ENCODE data around the gene TMPRSS6. TPM values are rescaled to one million over a fixed set of nuclear protein-coding genes. Genes with fewer than 3 reads are reported as not detected.

The TMPRSS6 gene
- total RNA-seq = not detected
- long read RNA-seq = 0 reads

- no peak for DNase-seq
- no peak for ATAC-seq (ENCODE audit: poor library complexity)
- intact Hi-C loops (cut with DNase I) = no loop called here
Observed at GRCh38 chr22:37109242-37109917, at the start of gene TMPRSS6. TSS of gene TMPRSS6 (minus strand) at chr22:37109713. CDS start at chr22:37103417, 6,296 bp downstream.

GRCh38 chr22:37158963-37159290 is 49.4 kb upstream of the TMPRSS6 start:
- no peak for ATAC-seq (ENCODE audit: poor library complexity)
- intact Hi-C loops (cut with DNase I) = no loop called here
- no peak for DNase-seq

GRCh38 chr22:37157516-37158285 is 48.2 kb upstream of the TMPRSS6 start:
- intact Hi-C loops (cut with DNase I) = no loop called here
- no peak for ATAC-seq (ENCODE audit: poor library complexity)

GRCh38 chr22:37156686-37157435 is 47.3 kb upstream of the TMPRSS6 start:
- no peak for DNase-seq
- ATAC-seq (ENCODE audit: poor library complexity) = no peak
- intact Hi-C loops (cut with DNase I) = no loop called here

More at GRCh38 chr22:37157516-37158285, 48.2 kb upstream of the TMPRSS6 start:
- no peak for DNase-seq

- ATAC-seq (ENCODE audit: poor library complexity) = no peak
- DNase-seq = no peak
- intact Hi-C loops (cut with DNase I) = no loop called here
Observed at GRCh38 chr22:37155971-37156370, 46.5 kb upstream of the TMPRSS6 start.

GRCh38 chr22:37154925-37155712 is 45.6 kb upstream of the TMPRSS6 start:
- ATAC-seq (ENCODE audit: poor library complexity) = no peak
- intact Hi-C loops (cut with DNase I) = no loop called here

GRCh38 chr22:37153901-37154300 is 44.4 kb upstream of the TMPRSS6 start:
- DNase-seq (no peak), ATAC-seq (ENCODE audit: poor library complexity) (no peak)
- intact Hi-C loops (cut with DNase I) = no loop called here

More at GRCh38 chr22:37154925-37155712, 45.6 kb upstream of the TMPRSS6 start:
- DNase-seq = no peak

- DNase-seq = no peak
- intact Hi-C loops (cut with DNase I) = no loop called here
- ATAC-seq (ENCODE audit: poor library complexity) = no peak
Observed at GRCh38 chr22:37151401-37151800, 41.9 kb upstream of the TMPRSS6 start.

GRCh38 chr22:37150701-37151100 is 41.2 kb upstream of the TMPRSS6 start:
- intact Hi-C loops (cut with DNase I) = no loop called here
- DNase-seq (no peak), ATAC-seq (ENCODE audit: poor library complexity) (no peak)

- intact Hi-C loops (cut with DNase I) = no loop called here
- peak; percentile 11 for DNase-seq
- ATAC-seq (ENCODE audit: poor library complexity) = no peak
Observed at GRCh38 chr22:37148742-37149665, 39.5 kb upstream of the TMPRSS6 start.

GRCh38 chr22:37148031-37148651 is 38.6 kb upstream of the TMPRSS6 start:
- ATAC-seq (ENCODE audit: poor library complexity) (no peak), DNase-seq (peak; percentile 21)
- intact Hi-C loops (cut with DNase I) = no loop called here

GRCh38 chr22:37147186-37147990 is 37.9 kb upstream of the TMPRSS6 start:
- DNase-seq = peak; percentile 31
- no peak for ATAC-seq (ENCODE audit: poor library complexity)
- intact Hi-C loops (cut with DNase I) = no loop called here

GRCh38 chr22:37146507-37147180 is 37.1 kb upstream of the TMPRSS6 start:
- DNase-seq = peak; percentile 19
- no peak for ATAC-seq (ENCODE audit: poor library complexity)

GRCh38 chr22:37146051-37146385 is 36.5 kb upstream of the TMPRSS6 start:
- intact Hi-C loops (cut with DNase I) = no loop called here
- DNase-seq (peak; percentile 27), ATAC-seq (ENCODE audit: poor library complexity) (no peak)

More at GRCh38 chr22:37146507-37147180, 37.1 kb upstream of the TMPRSS6 start:
- intact Hi-C loops (cut with DNase I) = no loop called here

GRCh38 chr22:37145180-37146050 is 35.9 kb upstream of the TMPRSS6 start:
- intact Hi-C loops (cut with DNase I) = no loop called here
- peak; percentile 14 for DNase-seq
- ATAC-seq (ENCODE audit: poor library complexity) = no peak

Data from Right ventricle myocardium superior (tissue), 1 donor.